Fibroblast of skin of left biceps (primary cell): ENCODE results near the gene TEX9.
"Not testable (repeated sequence)": the region's sequence is repeated elsewhere in the genome, so short reads cannot be mapped to it uniquely, and the experiment has no call there.

Source experiments
- DNase-seq, 2 experiments: peaks; one replicate each; pipeline ENCODE4 v3.0.0-alpha.2; 2013; ENCODE audit warnings: low read depth in 2 of 2

Gene TEX9

DNA sequence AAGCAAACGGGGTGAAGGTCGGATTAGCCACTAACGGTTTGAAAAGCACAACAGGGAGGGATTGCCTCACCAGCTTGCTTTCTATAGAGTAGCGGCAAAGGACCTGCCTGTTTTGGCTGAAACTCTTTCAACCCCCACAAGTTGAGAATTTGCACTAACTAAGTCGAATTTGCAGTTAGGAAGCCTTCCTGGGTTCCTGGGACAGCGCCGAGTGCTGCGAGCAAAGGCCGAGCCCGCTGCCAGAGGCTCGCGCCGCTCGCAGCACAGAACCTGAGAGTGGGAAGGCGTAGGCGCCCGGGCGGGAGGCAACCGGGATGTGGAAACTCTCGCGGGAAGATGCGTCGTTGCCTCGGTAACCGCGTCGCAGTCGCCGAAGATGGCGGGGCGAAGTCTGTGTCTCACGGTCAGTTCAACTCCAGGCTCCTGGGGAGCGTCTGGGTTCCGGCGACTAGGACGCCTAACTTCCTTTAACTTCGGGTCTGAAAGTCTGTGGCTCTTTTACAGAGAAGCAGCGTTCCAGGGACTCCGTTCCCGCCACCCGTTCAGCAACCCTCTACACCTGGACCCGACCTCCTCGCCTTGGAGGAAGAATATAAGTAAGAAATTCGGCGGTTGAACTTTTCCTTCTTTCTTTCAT lies at the start of gene TEX9:
Gene TEX9, plus strand, starts transcription at position 352 of the 637 bp plus-strand sequence. Its CDS starts 25 bp downstream, at position 377.
- DNase-seq, result peak; percentile 54 to 57

DNA sequence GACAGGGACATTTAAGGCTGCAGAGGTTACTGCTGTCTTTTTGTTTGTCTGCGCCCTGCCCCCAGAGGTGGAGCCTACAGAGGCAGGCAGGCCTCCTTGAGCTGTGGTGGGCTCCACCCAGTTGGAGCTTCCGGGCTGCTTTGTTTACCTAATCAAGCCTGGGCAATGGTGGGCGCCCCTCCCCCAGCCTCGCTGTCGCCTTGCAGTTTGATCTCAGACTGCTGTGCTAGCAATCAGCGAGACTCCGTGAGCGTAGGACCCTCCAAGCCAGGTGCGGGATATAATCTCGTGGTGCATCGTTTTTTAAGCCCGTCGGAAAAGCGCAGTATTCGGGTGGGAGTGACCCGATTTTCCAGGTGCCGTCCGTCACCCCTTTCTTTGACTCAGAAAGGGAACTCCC lies 48.7 kb upstream of the TEX9 start:
- not testable (repeated sequence) for DNase-seq

DNA sequence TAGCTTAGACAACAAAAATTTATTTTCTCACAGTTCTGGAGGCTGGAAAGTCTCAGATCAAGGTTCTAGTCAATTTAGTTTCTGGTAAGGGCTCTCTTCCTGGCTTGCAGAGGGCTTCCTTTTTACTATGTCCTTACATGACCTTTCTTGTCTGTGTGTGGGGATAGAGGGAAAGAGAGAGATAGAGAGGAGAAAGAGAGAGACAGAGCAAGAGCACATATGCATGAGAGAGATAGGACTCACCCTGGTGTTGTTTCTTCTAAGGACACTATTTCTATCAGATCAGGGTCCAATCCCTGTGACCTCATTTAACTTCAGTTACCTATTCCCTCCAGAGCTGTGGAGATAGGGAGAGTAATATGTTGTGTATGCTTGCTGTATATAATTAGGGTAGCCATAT lies 44.9 kb upstream of the TEX9 start:
- DNase-seq, result no peak

DNA sequence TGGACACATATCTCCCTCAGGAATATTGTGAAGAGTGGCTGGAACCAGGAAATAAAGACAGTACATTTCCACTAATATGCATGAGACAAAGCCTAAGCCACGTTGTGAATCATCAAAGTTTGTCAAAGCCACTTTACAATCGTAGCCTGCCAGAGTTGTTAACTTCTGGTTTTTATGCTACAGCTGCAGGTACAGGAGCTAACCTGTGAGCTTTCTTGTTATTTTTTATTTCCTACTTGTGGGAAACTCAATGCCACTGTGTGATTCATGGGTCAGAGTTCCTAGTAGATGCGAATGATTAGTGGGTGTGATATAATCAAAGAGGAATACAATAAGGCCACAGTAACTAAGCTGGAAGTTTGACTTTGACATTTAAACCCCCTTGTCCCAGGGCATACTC lies 44.4 kb upstream of the TEX9 start:
- no peak for DNase-seq

DNA sequence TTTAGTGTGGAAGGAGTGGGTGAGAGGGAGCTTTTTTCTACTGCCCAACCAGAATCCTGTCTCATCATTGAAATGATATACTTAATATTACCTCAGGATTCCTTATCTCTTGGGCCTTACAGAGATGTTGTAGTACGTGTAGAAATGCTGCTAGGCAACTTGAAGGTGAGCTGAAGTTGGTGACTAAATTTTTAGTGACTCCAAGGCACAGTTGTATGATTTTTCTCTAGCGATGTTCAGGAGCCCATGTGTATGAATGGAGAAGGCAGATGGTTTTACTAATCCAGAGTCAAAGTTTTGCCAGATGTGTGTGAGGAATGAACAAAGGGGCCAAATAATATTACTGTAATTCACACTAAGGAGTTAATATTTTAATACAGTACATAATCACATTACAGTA lies 42.8 kb upstream of the TEX9 start:
- DNase-seq, result no peak

DNA sequence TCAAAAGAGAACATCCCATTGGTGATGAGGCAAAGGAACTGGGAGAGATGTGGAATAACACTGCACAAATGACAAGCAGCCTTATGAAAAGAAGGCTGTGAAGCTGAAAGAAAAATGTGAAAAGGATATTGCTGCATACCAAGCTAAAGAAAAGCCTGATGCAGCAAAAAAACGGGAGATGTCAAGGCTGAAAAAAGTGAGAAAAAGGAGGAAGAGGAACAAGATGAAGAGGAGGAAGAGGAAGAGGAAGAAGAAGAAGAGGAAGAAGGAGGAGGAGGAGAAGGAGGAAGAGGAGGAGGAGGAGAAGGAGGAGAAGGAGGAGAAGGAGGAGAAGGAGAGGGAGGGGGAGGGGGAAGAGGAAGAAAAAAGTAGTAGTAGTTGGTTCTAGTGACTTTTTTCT lies 41.8 kb upstream of the TEX9 start:
- no peak for DNase-seq

DNA sequence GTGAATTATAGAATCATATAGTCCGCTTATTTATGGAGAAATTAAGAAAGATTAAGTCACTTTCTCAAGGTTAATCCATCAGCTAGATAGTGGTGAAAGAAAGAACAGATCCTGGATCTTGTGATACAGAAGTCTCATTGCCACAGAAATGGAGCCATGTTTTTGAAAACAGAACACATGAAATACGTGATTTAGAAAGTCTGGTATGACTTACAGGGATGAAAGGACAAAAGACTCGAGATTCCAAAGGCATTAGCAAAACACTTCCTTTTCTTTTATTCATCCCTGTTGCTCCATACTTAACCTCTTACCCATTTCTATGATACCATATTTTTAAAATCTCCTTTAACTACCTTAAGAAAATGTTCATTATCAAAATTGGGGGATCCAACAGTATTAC lies 40.0 kb upstream of the TEX9 start:
- DNase-seq, result no peak

DNA sequence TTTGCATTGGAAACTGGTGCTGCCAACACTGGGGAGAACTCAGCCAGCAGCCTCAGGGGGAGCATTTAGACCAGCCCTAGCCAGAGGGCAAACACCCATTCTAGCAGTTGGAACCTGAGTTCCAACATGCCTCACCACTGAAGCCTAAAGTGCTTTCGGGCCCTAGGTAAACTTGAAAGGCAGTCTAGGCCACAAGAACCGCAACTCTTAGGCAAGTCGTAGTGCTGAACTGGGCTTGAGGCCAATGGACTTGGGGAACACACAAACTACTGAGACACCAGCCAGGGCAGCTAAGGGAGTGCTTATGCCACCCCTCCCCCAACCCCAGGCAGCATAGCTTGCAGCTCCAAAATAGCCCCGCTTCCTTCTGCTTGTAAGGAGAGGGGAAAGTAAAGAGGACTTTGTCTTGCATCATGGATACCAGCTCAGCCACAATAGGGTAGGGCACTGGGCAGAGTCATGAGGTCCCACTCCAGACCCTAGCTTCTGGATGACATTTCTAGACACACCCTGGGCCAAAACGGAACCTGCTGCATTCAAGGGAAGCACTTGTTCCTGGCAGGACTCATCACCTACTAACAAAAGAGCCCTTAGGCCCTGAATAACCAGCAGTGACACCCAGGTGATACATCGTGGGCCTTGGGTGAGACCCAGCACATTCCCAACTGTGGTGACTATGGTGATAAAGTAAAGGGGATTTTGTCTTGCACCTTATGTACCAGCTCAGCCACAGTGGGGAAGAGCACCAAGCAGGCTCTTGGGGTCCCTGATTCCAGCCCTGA lies 37.3 kb upstream of the TEX9 start:
- no peak for DNase-seq

DNA sequence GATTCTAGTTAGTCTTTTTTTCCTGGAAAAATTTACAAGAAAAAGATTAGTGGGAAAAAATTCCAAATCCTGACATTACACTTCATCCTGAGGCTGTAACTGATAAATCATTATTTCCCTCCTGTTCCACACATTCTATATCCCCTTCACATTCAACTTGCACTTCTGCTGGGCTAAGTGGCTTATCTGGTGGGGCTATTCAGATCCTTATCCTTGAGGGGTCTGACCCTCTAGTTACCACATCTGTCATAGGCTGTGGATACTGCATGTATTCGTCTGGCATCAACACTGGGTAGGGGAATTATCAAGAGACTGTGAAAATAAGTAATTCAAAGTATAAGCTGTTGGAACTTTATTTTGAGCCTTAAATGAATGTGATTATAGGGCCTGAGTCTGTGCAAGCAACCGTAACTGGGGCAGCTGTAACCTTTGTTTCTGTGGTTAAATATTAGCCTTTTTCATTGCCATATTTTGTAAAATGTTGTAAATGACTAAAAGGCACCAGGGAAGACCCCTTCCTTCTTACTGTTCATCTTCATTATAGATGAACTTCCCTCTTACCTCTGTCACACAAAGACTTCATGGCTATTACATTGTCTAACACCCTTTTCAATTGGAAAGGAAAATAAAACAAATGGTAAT lies 28.0 kb upstream of the TEX9 start:
- no peak for DNase-seq

DNA sequence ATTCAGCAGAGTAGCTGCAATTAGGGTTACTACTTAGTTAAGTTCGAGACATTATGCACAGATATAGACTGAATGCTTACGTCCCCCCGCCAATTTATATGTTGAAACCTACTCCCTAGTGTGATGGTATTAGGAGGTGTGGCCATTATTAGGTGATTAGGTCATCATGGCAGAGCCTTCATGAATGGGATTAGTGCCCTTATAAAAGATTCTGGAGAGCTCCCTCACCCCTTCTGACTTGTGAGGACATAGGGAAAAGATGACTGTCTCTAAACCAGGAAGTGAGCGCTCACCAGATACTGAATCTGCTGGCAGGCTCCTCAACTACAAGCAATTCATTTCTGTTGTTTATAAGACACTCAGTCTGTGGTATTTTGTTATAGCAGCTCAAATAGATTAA lies 25.6 kb upstream of the TEX9 start:
- DNase-seq, result no peak

DNA sequence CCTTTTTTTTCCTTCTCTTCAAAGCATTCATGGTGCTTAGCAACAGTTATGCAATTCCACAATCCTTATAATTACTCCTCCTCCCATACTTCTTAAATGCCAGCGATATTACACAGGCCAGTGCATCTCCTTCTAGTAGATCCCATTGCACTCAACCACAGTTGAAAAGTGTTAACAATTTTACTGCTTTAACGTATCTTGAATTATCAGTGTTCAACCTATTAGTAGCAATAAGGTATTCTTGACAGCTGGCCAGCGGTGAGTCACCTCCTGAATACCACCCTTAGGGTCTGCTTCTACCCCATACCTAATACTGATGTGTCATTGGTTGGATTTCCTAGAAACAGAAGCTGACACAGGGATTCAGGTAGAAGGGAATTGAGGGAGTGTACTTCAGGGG lies 24.0 kb upstream of the TEX9 start:
- no peak for DNase-seq

DNA sequence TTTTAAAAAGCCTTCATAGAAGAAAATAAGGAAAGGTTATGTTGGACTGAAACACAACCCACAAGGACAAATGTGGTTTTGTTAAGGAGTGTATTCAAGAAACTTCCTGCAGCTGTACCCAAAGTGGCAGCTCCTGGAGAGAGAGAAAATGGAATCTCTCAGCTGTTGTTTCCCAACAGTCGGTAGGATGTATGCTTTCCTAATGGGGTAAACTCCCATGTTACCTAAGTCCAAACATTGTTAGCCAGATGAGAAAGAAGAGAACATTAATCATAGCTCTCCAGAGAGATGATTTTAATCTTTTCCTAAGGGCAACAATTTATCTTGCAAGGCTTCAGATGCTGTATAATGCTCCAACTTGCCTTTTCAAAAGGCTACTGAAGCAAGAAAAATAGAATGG lies 22.6 kb upstream of the TEX9 start:
- no peak for DNase-seq

DNA sequence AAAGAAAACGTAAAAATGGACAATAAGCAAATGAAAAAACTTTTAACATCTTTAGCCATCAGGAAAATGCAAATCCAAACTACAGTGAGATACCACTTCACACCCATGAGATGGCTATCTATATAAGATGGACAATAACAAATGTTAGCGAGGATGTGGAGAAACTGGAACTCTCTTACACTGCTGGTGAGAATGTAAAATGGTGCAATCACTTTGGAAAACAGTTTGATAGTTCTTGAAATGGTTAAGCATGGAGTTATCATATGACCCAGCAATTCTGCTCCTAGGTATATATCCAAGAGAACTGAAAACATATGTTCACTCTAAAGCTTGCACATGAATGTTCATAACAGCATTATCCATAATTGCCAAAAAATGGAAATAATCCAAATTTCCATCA lies 21.3 kb upstream of the TEX9 start:
- DNase-seq, result no peak

DNA sequence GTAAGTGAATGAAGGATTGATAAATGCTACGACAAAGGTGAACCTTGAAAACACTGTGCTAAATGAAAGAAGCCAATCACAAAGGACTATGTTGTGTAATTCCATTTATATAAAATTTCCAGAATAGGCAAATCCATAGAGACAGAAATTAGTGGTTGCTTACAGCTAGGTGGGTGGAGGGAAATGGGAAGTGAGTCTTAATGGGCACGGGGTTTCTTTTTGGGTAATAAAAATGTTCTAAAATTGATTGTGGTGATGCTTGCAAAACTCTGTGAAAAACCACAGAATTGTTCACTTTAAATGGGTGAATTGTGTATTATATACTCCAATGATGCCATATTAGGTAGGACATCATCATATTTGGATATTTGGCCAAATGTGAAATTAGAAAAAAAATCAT lies 20.9 kb upstream of the TEX9 start:
- no peak for DNase-seq

DNA sequence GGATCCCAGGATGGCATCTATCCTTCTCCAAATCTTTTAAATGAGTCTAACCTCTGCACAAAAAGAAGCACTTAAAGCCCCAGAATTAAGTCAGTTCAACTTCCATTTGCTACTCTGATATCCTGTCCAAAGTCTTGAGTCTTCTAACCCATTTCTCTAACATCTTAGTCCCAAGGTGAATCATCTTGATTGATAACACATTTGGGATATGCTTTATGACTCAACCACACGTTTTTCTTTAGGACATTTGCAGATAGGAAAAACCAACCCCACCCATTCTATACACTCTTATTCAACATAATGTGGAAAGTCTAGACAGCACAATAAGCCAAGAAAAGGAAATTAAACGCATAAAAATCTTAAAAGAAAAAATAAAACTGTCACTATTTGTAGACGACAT lies 18.8 kb upstream of the TEX9 start:
- no peak for DNase-seq

DNA sequence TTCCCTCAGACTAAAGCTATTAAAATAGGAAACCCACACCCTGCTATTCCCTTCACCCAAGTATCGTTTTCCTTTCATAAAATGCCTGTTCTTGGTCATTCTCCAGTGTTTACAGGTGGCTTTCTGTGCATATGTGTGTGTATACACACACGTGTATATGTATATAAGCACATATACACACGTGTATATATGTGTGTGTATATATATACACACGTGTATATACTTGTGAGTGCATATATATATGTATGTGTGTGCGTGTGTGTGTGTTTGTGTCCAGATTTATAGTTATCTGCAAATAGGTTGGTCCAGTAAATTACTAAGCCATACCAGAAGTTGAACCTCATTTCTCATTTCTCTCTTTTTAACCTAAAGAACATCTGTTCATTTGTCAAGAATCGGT lies 15.7 kb upstream of the TEX9 start:
- no peak for DNase-seq

DNA sequence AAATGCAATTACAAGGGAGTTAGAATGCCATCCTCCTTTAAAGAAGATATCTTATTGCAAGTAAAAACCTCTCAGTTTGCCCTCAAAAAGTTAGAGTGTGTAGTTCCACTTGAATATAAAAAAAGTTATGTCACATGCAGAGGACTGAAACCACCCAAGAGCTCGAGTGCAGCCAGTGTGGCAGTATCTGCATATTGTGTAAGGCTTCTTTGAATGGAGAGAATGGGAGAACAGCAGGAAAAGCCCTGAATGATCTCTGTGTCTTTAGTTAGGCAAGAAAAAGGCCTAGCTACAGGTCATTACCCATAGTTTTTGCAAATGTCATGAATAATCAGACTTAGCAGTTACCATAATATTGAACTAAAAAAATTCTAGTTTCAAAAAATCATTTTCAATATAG lies 13.9 kb upstream of the TEX9 start:
- DNase-seq, result no peak

DNA sequence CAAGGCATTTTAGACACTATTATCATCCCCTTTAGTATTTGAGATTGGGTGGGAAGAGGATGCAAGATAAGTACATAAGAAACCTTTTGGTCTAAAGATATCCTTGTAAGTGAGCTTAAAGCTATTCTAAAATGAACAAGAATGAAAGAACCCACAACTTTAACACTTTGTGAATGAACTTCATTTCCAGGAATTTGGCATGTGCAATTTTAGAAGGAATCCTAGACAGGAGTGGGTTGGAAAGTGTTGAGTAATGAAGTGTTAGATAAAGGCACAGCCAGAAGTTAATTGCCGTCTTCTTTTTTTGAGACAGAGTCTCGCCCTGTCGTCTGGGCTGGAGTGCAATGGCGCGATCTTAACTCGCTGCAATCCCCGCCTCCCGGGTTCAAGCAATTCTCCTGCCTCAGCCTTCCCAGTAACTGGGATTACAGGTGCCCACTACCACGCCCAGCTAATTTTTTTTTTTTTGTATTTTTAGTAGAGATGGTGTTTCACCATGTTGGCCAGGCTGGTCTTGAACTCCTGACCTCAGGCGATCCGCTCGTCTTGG lies 13.2 kb upstream of the TEX9 start:
- no peak for DNase-seq

DNA sequence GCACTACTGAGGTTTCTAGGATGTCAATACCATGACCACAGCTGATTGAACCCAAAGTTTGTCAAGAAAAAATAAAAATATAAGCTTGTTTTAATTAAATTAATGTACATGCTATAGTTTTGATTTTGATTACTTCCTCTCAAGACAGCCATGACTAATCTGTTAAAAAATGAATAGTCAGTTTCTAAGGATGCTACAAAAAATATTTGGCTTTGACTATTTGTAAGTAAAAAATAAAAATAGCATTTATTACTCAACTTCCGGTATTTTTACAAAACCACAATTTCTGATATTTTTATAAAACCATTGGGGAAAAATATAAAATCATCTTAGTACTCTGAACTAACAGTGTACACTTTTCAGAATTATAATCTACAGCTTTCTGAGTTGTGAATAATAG lies 12.1 kb upstream of the TEX9 start:
- DNase-seq, result no peak

DNA sequence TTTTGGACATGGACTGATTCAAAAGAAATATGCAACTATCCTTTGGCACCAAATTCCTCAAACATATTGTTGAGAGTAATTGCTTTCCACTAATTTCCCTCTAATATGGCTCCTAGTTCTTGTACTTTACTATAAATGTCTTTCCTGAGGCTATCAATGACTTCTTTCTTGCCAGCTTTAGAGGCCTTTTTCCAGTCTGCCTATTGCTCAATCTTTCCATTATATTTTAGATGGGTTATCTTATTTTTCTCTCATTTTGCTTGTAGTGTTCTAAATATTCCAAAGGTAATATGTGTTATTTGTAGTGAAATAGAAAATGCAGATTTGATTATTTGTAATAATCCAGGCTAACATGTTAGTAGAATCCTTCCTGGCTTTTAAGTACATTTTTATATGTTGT lies 11.5 kb upstream of the TEX9 start:
- no peak for DNase-seq

DNA sequence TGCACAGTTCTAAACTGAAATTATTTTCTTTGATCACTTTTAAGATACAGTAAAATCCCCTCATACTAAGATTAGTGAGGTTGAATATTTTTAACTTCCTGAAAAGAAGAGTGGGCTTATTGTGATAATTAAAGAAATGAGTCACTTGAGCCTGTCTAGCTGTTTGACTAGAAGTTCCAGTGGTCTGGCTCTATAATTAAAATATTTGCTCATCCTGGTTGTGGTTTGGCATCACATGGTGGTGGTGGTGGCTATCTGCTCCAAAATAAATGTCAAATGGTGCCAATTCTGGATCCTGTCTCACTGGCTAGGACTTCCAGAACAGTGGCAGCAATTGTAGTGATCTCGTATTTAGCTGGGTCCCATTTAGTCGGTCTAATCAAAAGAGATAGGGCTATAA lies 8.6 kb upstream of the TEX9 start:
- no peak for DNase-seq

DNA sequence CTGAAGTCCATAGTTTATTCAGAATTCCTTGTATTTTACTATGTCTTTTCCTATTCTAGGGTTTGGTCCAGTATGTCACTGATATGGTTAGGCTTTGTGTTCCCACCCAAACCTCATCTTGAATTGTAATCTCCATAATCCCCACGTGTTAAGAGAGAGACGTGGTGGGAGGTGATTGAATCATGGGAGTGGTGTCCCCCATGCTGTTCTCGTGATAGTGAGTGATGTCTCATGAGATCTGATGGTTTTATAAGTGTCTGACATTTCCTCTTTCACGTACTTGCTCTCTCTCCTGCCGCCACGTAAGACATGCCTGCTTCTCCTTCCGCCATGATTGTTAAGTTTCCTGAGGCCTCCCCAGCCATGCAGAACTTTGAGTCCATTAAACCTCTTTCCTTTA lies 6.6 kb upstream of the TEX9 start:
- no peak for DNase-seq

DNA sequence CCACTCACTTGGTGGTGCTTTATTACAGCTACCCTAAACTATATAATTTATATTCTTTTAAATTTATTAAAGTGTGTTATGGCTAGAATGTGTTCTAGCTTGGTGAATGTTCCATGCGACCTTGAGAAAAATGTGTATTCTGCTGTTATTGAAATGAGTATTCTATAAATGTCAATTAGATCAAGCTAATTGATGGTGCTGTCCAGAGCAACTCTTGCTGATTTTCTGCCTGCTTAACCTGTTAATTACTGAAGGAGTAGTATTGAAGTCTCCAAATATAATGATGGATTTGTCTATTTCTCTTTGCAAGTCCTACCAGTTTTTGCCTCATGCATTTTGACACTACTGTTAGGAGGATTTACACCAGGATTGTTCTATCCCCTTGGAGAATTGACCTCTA lies 3.2 kb upstream of the TEX9 start:
- no peak for DNase-seq
